GM21576 (cell line): ENCODE results near the gene DUOXA2.
"Not testable (repeated sequence)": the region's sequence is repeated elsewhere in the genome, so short reads cannot be mapped to it uniquely, and the experiment has no call there.

Source experiments
- ATAC-seq: cut with Tn5 transposase; IDR thresholded peaks from one replicate; pipeline ENCODE4 v1.9.1; 2021; ENCODE audit warnings: mild to moderate bottlenecking, moderate library complexity; ENCODE audit not compliant: unreplicated experiment

The DUOXA2 gene

GRCh38 chr15:45114076-45114750, at the start of gene DUOXA2, which contains the start of gene DUOX2:
DUOXA2 (plus strand) TSS chr15:45114326; CDS start chr15:45114606, 280 bp downstream.
DUOX2 (minus strand) TSS chr15:45114172; CDS start chr15:45113411, 761 bp downstream.
- ATAC-seq, result no peak

GRCh38 chr15:45064386-45064785, 49.7 kb upstream of the DUOXA2 start:
- ATAC-seq, result no peak

- not testable (repeated sequence) for ATAC-seq
These were observed 44.2 kb upstream of the DUOXA2 start for GRCh38 chr15:45069942-45070360.

DNA sequence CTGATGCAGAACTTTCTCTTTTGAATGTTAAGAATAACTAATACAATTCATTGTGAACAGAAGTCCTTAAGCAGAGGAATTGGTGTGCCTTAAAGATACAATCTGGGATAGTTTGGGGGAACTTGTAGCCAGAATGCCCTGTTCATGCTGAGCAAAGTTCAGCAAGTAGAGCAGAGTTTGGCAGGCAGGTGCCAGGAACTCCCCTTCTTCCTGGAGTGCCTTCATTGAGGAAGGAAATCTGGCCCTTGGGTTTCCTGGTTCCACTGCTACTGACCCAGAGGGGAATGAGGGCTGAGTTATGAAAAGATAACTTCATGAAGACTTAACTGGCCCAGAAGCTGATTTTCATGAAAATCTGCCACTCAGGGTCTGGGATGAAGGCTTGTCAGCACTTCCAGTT, 40.5 kb upstream of the DUOXA2 start:
- not testable (repeated sequence) for ATAC-seq

GRCh38 chr15:45075440-45076320, 38.4 kb upstream of the DUOXA2 start:
- not testable (repeated sequence) for ATAC-seq

DNA sequence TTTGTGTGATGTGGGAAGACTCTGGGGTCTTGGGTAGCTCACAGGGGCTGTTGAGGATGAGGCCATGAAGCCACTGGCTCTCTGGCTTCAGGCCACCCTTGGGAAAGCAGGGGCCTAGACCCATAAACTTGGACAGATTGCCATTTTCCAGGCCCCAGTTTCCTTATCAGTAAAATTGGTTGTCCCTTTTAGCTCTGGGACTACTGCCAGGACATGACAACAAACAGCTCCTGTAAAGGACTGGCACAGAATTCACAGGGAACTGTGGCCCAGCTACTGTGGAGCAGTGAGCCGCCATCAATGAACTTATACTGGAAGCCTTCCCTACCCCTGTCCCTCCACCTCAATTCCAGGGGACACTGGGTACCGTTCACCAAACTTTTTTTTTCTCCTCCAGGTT, 36.7 kb upstream of the DUOXA2 start:
- ATAC-seq, result not testable (repeated sequence)

DNA sequence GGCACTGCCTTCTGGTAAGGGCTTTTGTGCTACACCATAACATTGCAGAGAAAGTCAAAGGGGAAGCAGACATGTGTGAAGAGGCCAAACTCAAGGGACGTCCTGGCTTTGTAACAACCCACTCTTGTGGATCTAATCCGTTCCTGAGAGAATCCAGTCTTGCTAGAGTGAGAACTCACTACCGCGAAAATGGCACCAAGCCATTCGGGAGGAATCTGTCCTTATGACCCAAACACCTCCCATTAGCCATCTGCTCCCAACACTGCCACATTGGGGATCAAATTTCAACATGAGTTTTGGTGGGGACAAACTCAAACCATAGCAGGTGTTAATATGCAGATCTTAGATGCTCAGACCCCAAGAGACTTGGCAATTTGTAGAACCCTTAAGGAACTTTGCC, 34.9 kb upstream of the DUOXA2 start:
- not testable (repeated sequence) for ATAC-seq

- not testable (repeated sequence) for ATAC-seq
These were observed 34.4 kb upstream of the DUOXA2 start for GRCh38 chr15:45079628-45080246.

- ATAC-seq, result not testable (repeated sequence)
These were observed 33.5 kb upstream of the DUOXA2 start for GRCh38 chr15:45080593-45080992.

GRCh38 chr15:45082412-45082811, 31.7 kb upstream of the DUOXA2 start:
- ATAC-seq, result not testable (repeated sequence)

DNA sequence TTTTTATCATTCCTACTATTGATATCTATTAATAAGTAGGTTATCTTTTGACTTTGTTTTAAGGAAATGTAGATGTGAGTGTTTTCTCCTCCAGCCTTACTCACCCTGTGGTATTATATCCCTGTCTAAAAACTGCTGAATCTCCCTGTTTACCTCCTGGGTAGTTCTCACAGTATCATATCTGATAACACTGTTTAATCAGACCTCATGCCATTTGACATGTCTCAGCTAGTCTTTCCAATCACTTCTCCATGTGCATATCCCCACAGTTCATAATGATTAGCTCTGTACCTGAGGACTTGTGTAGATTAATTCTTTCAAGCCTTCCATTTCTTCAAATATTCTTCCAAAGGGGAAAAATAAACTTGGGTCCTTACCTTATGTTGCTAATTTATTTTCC, 30.9 kb upstream of the DUOXA2 start:
- ATAC-seq, result no peak

- ATAC-seq, result no peak
These were observed 30.0 kb upstream of the DUOXA2 start for GRCh38 chr15:45084163-45084562.

DNA sequence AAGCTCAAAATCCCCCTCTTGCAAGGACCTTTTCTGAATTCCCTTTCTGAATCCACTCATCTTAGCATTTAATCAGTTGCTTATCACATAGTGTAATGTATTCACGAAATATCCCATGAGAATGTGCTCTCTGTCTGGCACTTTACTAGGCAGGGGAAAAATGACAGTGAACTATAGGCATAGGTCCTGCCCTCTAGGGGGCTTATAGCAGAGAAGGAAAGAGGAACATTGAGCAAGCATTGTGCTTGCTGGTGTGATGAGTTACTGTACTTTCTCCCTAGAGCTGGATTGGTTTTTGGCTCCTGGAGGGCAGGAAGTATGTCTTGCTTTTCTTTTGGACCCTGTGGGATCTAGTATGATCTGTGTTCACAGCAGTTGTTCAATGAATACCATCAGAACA, 26.6 kb upstream of the DUOXA2 start:
- ATAC-seq, result no peak

- no peak for ATAC-seq
These were observed 25.1 kb upstream of the DUOXA2 start for GRCh38 chr15:45088801-45089711.

- no peak for ATAC-seq
These were observed 24.3 kb upstream of the DUOXA2 start for GRCh38 chr15:45089712-45090373.

- ATAC-seq, result no peak
These were observed 23.0 kb upstream of the DUOXA2 start for GRCh38 chr15:45091161-45091560.

GRCh38 chr15:45091576-45091975, 22.6 kb upstream of the DUOXA2 start:
- no peak for ATAC-seq

DNA sequence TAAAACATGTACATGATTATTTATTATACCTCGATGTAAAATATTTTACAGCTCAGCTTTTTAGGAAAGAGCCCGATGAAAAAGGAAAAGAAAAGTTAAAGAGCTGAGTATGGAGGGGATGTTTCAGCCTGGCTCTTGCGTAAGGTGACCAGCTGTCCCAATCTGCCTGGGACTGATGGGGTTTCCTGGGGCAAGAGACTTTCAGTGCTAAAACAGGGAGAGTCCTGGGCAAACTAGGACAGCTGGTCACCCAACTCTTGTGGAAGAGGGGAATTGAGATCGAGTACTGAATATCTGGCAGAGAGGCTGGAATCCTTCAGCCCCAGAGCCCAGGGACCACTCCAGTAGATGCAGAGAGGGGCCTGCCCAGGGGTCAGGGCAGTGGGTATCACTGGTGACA, 21.1 kb upstream of the DUOXA2 start:
- ATAC-seq, result no peak

DNA sequence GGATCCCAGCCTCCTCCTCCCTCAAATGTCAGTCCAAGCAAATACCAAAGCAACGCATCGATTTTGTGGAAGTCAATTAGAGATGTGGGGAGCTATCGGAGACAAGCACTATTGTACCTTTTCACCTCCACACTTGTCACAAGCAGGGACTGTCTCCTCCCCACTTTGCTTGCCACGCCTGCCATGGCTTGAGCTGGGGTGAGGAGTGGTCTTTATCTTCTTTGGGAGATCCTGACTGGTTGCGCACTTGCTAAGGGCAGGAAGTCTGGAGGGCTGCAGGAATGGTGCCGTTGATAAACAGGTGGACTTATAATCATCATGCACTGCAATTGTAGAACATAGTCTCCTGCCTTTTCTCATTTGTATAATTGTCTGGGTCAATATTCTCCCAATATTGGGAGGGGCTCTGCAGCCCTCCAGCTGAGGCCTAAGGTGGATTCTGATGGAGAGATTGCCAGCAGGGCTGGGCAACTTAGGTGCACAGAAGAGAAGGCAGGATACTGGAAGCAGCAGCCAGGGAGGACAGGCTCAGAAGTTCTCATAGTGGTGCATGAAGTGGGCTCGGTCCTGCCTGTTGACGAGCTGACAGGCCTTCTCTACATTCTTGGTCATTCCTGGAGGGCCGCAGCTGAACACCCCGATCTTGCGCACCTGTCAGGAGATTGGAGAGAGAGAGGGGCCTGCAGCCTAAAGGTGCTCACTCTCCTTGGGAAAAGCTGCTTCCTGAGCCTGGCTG, 20.3 kb upstream of the DUOXA2 start:
- ATAC-seq, result no peak
